Epithelial cell of prostate (primary cell): ENCODE measurements around the gene TNFRSF6B.

Experiments
- DNase-seq: peaks from one replicate; pipeline ENCODE4 v3.0.0-alpha.2; 2011; ENCODE audit warnings: low read depth, low spot score
- H3K27ac ChIP-seq: fragments of 450-650 bp; 2 replicates; pipeline ENCODE4 v1.5.1; 2017; ENCODE audit warnings: mild to moderate bottlenecking

The TNFRSF6B gene

DNA sequence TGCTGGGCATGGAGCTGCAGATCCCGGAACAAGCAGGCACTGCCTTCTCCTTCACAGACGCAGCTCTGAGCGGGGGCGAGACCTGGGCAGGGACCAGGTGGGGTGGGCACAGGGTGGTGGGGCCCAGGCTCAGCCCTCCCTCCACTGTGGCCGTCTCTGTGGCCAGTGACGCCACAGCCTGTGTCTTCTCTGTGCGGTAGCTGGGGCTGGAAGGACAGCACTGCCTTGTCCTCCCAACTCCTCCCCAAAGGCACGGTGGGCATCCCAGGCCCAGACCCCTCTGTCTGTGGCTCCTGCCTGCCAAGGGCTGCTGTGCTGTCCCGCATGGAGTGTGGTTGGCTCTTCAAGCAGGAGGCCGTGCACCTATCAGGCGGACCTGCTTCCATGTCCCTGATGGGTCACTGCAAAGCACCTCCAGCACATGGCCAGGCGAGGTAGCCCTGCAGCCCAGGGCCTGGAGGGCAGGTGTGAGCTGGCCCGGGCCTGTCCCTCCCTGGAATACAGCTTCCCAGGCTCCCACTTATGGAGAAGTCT is 14.8 kb upstream of the TNFRSF6B start:
- DNase-seq, result no peak

GRCh38 chr20:63682384-63683139 is 13.9 kb upstream of the TNFRSF6B start:
- DNase-seq, result peak; percentile 87
- H3K27ac ChIP-seq, result peak overlapping the region; percentile 84

More for the DNA sequence above, 14.8 kb upstream of the TNFRSF6B start:
- H3K27ac ChIP-seq, result peak overlapping the region; percentile 84

- no peak for DNase-seq
- no peak overlapping the region for H3K27ac ChIP-seq
Observed at GRCh38 chr20:63685269-63686026, 11.0 kb upstream of the TNFRSF6B start.

DNA sequence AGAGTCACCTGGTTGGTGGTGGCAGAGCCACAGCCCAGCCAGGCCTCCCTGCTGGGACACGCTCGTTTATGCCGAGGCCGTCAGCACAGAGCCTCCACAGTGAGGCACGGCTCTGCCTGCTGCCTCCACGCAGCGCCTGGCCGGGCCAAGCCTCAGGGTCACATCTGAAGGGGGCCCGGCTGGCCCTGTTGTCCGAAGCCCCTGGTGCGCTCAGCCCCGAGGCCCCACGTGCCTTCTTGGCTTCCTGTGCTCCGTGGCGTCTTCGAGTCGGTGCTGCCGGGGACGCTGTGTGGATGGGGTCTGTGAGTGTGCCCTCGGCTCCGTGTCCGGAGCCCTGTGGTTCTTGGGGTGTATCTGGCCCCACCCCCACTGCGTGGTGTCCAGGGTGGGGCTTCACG is 10.4 kb upstream of the TNFRSF6B start:
- DNase-seq, result no peak
- no peak overlapping the region for H3K27ac ChIP-seq

GRCh38 chr20:63686492-63687321 is 9.7 kb upstream of the TNFRSF6B start:
- no peak overlapping the region for H3K27ac ChIP-seq
- no peak for DNase-seq

DNA sequence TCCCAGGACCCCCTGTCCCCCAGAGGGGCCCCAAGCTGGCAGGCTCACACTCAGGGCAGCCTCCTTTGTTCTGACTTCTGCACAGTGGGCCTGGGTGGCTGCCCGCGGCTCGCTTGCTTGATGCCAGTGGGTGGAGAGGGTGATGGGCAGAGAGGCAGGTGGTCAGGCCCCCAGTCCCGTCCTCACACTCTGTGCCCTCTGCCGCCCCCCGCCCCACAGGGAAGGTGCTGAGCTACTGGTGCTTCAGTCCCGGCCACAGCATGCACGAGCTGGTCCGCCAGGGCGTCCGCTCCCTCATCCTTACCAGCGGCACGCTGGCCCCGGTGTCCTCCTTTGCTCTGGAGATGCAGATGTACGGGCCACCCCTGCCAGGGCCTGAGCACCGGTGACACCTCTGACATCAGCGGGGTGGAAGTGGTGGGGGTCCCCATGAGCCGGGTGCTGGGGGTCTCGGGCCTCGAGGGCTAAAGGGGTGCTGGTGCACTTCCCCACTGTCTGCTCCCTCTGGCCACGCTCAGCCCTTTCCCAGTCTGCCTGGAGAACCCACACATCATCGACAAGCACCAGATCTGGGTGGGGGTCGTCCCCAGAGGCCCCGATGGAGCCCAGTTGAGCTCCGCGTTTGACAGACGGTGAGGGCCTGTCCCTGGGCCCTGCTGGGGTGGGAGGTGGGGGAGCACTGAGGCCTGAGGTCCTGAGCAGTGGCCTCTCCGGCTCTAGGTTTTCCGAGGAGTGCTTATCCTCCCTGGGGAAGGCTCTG is 8.9 kb upstream of the TNFRSF6B start:
- DNase-seq, result no peak
- no peak overlapping the region for H3K27ac ChIP-seq

DNA sequence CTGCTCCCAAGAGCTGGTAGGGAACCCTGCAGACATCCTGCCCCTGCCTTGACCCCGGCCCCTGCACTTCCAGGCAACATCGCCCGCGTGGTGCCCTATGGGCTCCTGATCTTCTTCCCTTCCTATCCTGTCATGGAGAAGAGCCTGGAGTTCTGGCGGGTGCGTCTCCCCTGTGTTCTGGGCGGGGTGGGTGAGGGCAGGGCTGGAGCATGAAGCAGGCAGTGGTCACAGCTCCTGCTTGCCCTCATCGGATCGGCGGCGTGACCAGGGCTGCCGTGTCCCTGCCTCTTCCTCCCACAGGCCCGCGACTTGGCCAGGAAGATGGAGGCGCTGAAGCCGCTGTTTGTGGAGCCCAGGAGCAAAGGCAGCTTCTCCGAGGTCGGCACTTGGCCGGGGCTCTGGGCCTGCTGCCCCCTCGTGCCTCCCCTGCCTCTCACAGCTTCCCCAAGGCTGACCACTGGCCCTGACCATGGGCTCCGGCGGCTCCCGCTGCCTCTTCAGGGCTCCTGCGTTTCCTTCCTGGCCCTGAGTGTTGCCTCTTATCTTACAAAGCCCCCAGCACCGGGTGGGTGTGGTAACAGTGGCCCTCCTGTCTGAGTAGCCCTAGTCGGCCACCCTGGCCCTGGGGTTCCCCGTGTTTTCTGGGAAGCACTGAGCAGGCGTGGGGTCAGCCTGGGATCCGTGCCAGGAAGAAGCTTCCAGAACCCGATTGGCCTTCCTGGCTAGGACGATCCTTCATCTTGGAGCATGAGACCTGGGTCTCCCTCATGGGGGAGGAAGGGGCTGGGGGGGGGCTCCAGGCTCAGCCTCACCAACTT is 8.0 kb upstream of the TNFRSF6B start:
- H3K27ac ChIP-seq, result no peak overlapping the region
- DNase-seq, result no peak

GRCh38 chr20:63689046-63690002 is 7.1 kb upstream of the TNFRSF6B start:
- H3K27ac ChIP-seq, result no peak overlapping the region
- DNase-seq, result no peak

DNA sequence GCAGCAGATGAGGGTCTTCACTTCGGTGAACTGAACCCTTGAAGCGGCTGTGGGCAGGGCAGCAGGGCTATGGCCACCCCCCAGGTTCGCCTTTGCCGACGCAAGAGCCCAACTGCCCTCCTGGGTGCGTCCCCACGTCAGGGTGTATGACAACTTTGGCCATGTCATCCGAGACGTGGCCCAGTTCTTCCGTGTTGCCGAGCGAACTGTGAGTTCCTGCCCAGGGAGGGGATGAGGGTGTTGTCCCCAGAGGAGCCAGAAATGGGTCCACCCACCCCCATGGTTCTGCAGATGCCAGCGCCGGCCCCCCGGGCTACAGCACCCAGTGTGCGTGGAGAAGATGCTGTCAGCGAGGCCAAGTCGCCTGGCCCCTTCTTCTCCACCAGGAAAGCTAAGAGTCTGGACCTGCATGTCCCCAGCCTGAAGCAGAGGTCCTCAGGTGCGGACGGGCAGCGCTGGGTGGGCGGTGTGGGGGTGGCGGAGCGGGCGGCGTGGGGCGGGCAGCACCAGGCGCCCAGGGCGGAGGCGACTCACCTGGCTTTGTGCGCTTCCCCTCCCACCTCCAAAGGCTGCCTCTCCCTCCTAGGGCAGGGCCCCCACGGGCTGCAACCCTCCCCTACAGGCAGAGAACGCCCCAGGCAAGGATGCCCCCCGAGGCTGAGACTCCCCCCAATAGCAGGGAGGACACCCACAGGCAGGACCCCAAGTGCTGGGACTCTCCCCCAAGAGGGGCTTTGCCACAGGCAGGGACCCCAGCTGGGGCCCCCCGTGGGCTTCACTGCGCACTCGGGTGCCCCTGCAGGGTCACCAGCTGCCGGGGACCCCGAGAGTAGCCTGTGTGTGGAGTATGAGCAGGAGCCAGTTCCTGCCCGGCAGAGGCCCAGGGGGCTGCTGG is 6.2 kb upstream of the TNFRSF6B start:
- DNase-seq, result no peak
- H3K27ac ChIP-seq, result no peak overlapping the region

- no peak for DNase-seq
- no peak overlapping the region for H3K27ac ChIP-seq
Observed at GRCh38 chr20:63690898-63691710, 5.3 kb upstream of the TNFRSF6B start.

DNA sequence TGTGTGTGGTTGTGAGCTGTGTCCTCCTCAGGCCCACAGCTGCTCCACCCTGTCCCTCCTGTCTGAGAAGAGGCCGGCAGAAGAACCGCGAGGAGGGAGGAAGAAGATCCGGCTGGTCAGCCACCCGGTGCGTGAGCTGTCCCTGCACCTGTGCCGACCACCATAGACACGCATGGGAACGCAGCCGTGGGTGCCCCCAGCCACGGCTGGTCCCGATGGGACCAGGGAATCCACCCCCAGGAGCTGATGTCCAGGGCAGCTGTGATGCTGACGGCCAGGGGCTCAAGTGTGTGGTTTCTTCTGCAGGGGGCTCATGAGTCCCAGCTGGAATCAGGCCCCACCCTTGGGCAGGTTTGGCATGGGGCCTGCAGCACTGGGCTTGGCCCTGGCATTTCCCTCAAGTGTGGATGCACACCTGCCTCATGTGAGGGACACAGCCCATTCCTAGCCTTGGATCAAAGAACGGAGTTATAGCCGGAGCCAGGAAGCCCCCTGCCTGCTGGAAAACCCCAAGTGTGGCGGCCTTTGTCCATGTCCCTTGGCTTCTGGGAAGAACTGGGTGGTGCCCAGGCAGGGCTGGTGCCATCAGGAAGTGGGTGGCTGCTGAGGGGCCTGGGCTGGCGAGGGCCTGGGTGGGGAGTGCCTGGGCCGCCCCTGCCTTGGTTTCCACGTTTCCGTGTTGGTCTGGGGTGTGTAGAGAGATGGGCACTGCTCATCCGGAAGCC is 4.6 kb upstream of the TNFRSF6B start:
- no peak for DNase-seq
- H3K27ac ChIP-seq, result no peak overlapping the region

- DNase-seq, result no peak
- H3K27ac ChIP-seq, result no peak overlapping the region
Observed at GRCh38 chr20:63692436-63693082, 3.9 kb upstream of the TNFRSF6B start.

DNA sequence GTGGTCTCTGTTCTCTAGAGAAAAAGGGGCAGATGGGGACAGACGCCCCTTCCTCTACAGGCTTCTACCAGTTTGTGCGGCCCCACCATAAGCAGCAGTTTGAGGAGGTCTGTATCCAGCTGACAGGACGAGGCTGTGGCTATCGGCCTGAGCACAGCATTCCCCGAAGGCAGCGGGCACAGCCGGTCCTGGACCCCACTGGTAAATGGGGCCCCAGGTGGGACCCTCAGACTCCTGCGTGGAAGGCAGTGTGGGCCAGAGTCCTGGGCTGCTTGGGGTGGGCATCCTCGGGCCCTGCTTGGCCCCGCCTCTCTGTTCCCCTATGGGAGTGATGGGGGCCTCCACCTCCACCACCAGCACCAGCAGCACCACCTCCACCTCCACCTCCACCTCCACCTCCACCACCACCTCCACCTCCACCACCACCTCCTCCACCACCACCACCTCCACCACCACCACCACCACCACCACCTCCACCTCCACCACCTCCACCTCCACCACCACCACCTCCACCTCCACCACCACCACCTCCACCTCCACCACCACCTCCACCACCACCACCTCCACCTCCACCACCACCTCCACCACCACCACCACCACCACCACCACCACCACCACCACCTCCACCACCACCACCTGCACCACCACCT is 3.2 kb upstream of the TNFRSF6B start:
- DNase-seq, result no peak
- no peak overlapping the region for H3K27ac ChIP-seq

- no peak for DNase-seq
- no peak overlapping the region for H3K27ac ChIP-seq
Observed at GRCh38 chr20:63693733-63694583, 2.5 kb upstream of the TNFRSF6B start.
